SU-DHL-6 (cell line): Measurements from ENCODE around the gene ILF2.

Experiments used
- H2AFZ ChIP-seq: fragments of 200-600 bp; sonication (generic); 2 replicates; pipeline ENCODE4 v1.6.1; 2014; ENCODE audit warnings: low read depth, mild to moderate bottlenecking, moderate library complexity, mixed read lengths, antibody characterized with exemption, low read length; ENCODE audit not compliant: severe bottlenecking
- H3F3A ChIP-seq: fragments of 200-600 bp; shearing (Covaris generic); 2 replicates; pipeline ENCODE4 v1.6.0; 2016; ENCODE audit warnings: antibody characterized with exemption, mild to moderate bottlenecking; ENCODE audit not compliant: insufficient read depth
- H3K27ac ChIP-seq: fragments of 200-600 bp; sonication (generic); 2 replicates; pipeline ENCODE4 v1.5.1; 2016; ENCODE audit warnings: low read depth, mild to moderate bottlenecking, low read length, moderate library complexity, mixed read lengths
- H3K27me3 ChIP-seq: fragments of 200-600 bp; sonication (generic), shearing (Covaris generic); 2 replicates; pipeline ENCODE4 v1.6.0; 2014; ENCODE audit warnings: mild to moderate bottlenecking, low read length
- H3K36me3 ChIP-seq: fragments of 200-600 bp; sonication (generic); 2 replicates; pipeline ENCODE4 v1.6.1; 2014; ENCODE audit warnings: mild to moderate bottlenecking, low read length, mixed read lengths
- H3K4me2 ChIP-seq: fragments of 300-600, 200-600 bp; shearing (Covaris generic), sonication (generic); 2 replicates; pipeline ENCODE4 v1.6.0; 2014; ENCODE audit warnings: low read length, low read depth, mild to moderate bottlenecking; ENCODE audit not compliant: poor library complexity, severe bottlenecking
- H3K4me3 ChIP-seq: fragments of 200-600 bp; sonication (generic); 2 replicates; pipeline ENCODE4 v1.5.1; 2014; ENCODE audit warnings: antibody characterized with exemption, low read length, mild to moderate bottlenecking, mixed read lengths; ENCODE audit not compliant: insufficient read depth, poor library complexity, severe bottlenecking
- H3K79me2 ChIP-seq: fragments of 200-600 bp; sonication (generic); 2 replicates; pipeline ENCODE4 v1.6.1; 2014; ENCODE audit warnings: mild to moderate bottlenecking, low read length, moderate library complexity; ENCODE audit not compliant: insufficient read depth
- H3K9ac ChIP-seq: fragments of 200-600 bp; sonication (generic); 2 replicates; pipeline ENCODE4 v1.7.0; 2014; ENCODE audit warnings: mild to moderate bottlenecking, low read length
- H3K9me2 ChIP-seq: fragments of 200-600 bp; sonication (generic); replicated peaks from 2 replicates; pipeline ENCODE4 v1.6.1; 2014; ENCODE audit warnings: low read length; ENCODE audit not compliant: insufficient read depth
- H3K9me3 ChIP-seq: fragments of 200-600 bp; sonication (generic); 2 replicates; pipeline ENCODE4 v1.6.1; 2014; ENCODE audit warnings: low read length, mixed read lengths; ENCODE audit not compliant: insufficient read depth
- H4K20me1 ChIP-seq: fragments of 200-600 bp; sonication (generic); 2 replicates; pipeline ENCODE4 v1.6.1; 2014; ENCODE audit warnings: low read depth, mild to moderate bottlenecking, antibody characterized with exemption, low read length, moderate library complexity, mixed read lengths
- EZH2phosphoT487 ChIP-seq: fragments of 200-600 bp; sonication (generic), shearing (Covaris generic); conservative IDR thresholded peaks from 2 replicates; pipeline ENCODE4 v1.6.1; 2018; ENCODE audit warnings: mild to moderate bottlenecking, antibody characterized with exemption, low read length, moderate library complexity, mixed read lengths
- TF ChIP-seq, protein P1 (sequence below): fragments of 200-600 bp; sonication (generic); IDR thresholded peaks from one replicate; pipeline ENCODE4 v1.5.1; 2017; ENCODE audit warnings: antibody characterized with exemption, mild to moderate bottlenecking, low read length, moderate library complexity; ENCODE audit not compliant: insufficient read depth, poor library complexity, severe bottlenecking

Gene ILF2

GRCh38 chr1:153683854-153684253 lies 13.1 kb upstream of the ILF2 start:
- Histone ChIP-seq H3K36me3 (no peaks in the 10 kb centered on the region), H3K4me2 (no peak overlapping the region), H3F3A (no peaks in the 10 kb centered on the region), H3K9me3 (no peaks in the 10 kb centered on the region), H3K79me2 (no peaks in the 10 kb centered on the region), H3K9me2 (no peaks in the 10 kb centered on the region), H3K27ac (no peak overlapping the region), H3K9ac (no peak overlapping the region), H3K27me3 (no peaks in the 10 kb centered on the region), H2AFZ (no peak overlapping the region), H3K4me3 (no peak overlapping the region), H4K20me1 (no peaks in the 10 kb centered on the region)
- TF ChIP-seq, protein P1, sequence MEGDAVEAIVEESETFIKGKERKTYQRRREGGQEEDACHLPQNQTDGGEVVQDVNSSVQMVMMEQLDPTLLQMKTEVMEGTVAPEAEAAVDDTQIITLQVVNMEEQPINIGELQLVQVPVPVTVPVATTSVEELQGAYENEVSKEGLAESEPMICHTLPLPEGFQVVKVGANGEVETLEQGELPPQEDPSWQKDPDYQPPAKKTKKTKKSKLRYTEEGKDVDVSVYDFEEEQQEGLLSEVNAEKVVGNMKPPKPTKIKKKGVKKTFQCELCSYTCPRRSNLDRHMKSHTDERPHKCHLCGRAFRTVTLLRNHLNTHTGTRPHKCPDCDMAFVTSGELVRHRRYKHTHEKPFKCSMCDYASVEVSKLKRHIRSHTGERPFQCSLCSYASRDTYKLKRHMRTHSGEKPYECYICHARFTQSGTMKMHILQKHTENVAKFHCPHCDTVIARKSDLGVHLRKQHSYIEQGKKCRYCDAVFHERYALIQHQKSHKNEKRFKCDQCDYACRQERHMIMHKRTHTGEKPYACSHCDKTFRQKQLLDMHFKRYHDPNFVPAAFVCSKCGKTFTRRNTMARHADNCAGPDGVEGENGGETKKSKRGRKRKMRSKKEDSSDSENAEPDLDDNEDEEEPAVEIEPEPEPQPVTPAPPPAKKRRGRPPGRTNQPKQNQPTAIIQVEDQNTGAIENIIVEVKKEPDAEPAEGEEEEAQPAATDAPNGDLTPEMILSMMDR, result no peak
- no peak for TF ChIP-seq EZH2phosphoT487

DNA sequence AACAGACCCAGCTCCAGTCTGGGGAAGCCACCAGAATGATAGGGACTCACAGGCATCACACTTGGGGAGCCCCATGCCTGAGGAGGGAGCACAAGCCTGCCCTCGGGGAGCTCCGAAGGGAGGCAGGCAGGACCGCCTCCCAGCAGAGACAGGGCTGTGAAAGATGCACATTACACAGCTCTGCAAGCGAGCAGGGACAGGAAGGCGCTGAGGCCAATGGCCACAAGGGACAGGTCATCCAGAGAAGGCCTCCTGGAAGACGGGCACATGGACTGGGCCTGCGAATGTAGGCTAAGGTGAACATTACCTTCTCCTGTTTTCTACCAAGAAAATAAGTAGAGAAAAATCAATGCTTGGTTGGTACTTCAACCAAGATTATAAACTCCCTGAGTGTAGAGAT lies 11.9 kb upstream of the ILF2 start:
- TF ChIP-seq, protein P1, result no peak
- TF ChIP-seq EZH2phosphoT487, result no peak
- no peak overlapping the region for H3K27ac ChIP-seq
- no peaks in the 10 kb centered on the region for H3K79me2 ChIP-seq

DNA sequence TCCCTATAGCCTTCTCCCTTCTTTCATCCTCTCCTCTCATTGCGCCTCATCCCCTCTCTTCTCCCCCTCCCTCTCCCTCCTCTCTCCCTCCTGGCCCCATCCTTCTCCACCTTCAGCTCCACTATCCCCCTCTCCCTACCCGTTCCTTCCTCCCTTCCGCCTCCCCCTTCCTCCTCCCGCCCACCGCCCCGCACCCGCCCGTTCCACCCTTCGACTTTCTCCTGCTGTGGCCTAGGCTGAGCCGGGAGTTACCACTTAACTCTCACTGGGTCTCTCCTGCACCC lies 9.3 kb upstream of the ILF2 start:
- Histone ChIP-seq H3K79me2 (no peaks in the 10 kb centered on the region), H3K9me3 (no peaks in the 10 kb centered on the region), H2AFZ (no peak overlapping the region), H3K36me3 (no peaks in the 10 kb centered on the region), H3K9ac (no peak overlapping the region), H3K4me3 (no peak overlapping the region), H3K27ac (no peak overlapping the region), H3F3A (no peaks in the 10 kb centered on the region), H3K27me3 (no peaks in the 10 kb centered on the region), H4K20me1 (no peaks in the 10 kb centered on the region), H3K9me2 (no peaks in the 10 kb centered on the region), H3K4me2 (no peak overlapping the region)
- TF ChIP-seq, protein P1, result no peak
- no peak for TF ChIP-seq EZH2phosphoT487

More for the DNA sequence above, 11.9 kb upstream of the ILF2 start:
- no peak overlapping the region for H3K4me3 ChIP-seq
- no peaks in the 10 kb centered on the region for H3K9me2 ChIP-seq
- H3K4me2 ChIP-seq, result no peak overlapping the region
- H3K9me3 ChIP-seq, result no peaks in the 10 kb centered on the region
- no peaks in the 10 kb centered on the region for H4K20me1 ChIP-seq
- no peak overlapping the region for H2AFZ ChIP-seq
- no peaks in the 10 kb centered on the region for H3K27me3 ChIP-seq
- no peak overlapping the region for H3K9ac ChIP-seq
- H3F3A ChIP-seq, result no peaks in the 10 kb centered on the region
- no peaks in the 10 kb centered on the region for H3K36me3 ChIP-seq
